Glomerular visceral epithelial cell (primary cell): ENCODE data around the gene WSCD1.

Source experiments
- DNase-seq: peaks from one replicate; pipeline ENCODE4 v3.0.0-alpha.2; 2016; ENCODE audit errors: extremely low spot score

WSCD1 gene

GRCh38 chr17:6160232-6160555, 90.0 kb downstream of the WSCD1 start:
- DNase-seq, result no peak

- DNase-seq, result no peak
Observed at GRCh38 chr17:6160911-6161855, 91.0 kb downstream of the WSCD1 start.

- no peak for DNase-seq
Observed at GRCh38 chr17:6162216-6162615, 92.0 kb downstream of the WSCD1 start.

GRCh38 chr17:6162892-6163291, 92.7 kb downstream of the WSCD1 start:
- DNase-seq, result no peak

GRCh38 chr17:6163612-6164333, 93.6 kb downstream of the WSCD1 start:
- no peak for DNase-seq

GRCh38 chr17:6164996-6165395, 94.8 kb downstream of the WSCD1 start:
- no peak for DNase-seq

GRCh38 chr17:6165806-6166205, 95.6 kb downstream of the WSCD1 start:
- DNase-seq, result no peak

GRCh38 chr17:6166492-6167179, 96.5 kb downstream of the WSCD1 start:
- DNase-seq, result no peak

- no peak for DNase-seq
Observed at GRCh38 chr17:6168296-6168695, 98.1 kb downstream of the WSCD1 start.

GRCh38 chr17:6170349-6170748, 100.2 kb downstream of the WSCD1 start:
- DNase-seq, result no peak

- no peak for DNase-seq
Observed at GRCh38 chr17:6172642-6173330, 102.6 kb downstream of the WSCD1 start.

- DNase-seq, result no peak
Observed at GRCh38 chr17:6173653-6174052, 103.5 kb downstream of the WSCD1 start.
